AG09319 (cell line): ENCODE measurements around the gene RYR3.

ENCODE experiments used
- DNase-seq: peaks from one replicate; pipeline ENCODE4 v3.0.0-alpha.2; 2010; ENCODE audit warnings: low read depth; ENCODE audit errors: extremely low read depth
- CTCF ChIP-seq: IDR thresholded peaks from 2 replicates; pipeline ENCODE4 v1.5.1; 2011; ENCODE audit warnings: low read depth, mild to moderate bottlenecking, inconsistent platforms, low read length, moderate library complexity

RYR3 gene

DNA sequence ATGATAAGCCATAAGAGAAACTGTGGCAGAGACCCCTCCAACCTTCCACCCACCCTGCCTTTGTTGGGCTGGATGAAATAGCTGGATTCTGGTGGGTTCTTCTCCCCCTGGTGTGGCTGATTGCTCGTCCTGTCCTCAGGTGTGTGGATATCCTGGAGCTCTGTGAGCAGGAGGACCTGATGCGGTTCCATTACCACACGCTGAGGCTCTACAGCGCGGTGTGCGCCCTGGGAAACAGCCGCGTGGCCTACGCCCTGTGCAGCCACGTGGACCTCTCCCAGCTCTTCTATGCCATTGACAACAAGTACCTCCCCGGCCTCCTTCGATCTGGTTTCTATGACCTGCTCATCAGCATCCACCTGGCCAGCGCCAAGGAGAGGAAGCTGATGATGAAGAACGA is 351.2 kb downstream of the RYR3 start:
- no peak for DNase-seq
- no peak for TF ChIP-seq CTCF

DNA sequence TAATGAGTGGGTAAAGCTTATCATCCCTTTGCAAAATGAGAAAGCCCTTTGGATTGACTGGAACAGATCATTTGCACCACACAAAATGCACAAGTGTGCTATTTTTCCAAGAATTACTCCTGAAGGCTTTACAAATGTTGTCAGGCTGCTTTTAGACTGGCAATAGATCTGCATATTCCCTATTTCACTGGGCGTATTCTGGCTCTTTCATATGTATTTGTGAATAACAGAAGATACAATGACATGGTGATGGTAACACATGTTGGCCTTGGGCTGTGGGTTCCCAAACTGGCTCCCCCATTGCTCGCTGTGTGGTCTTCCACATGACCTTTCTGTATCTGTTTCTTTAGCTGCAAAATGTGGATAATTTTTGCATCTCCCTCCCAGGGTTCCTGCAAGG is 354.2 kb downstream of the RYR3 start:
- no peak for DNase-seq
- TF ChIP-seq CTCF, result no peak

DNA sequence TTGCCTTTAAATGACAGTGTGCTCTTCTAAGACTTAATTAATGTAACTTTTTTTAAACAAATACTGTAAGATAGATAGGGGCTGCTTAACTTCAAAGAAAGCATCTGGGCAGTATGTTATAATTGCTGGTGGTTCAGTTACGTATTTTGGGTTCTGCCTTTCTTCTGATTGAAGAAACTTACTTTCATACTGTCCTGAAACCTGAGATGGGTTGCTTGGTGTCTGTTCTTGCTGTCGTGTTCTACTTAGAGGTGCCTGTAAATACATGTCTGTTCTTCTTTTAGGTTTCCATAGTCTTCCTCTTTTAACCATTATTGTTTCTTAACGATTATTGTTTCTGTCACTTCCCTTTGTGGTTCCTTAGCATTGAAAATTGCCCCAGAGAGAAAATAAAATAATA is 359.8 kb downstream of the RYR3 start:
- DNase-seq, result no peak
- no peak for TF ChIP-seq CTCF

DNA sequence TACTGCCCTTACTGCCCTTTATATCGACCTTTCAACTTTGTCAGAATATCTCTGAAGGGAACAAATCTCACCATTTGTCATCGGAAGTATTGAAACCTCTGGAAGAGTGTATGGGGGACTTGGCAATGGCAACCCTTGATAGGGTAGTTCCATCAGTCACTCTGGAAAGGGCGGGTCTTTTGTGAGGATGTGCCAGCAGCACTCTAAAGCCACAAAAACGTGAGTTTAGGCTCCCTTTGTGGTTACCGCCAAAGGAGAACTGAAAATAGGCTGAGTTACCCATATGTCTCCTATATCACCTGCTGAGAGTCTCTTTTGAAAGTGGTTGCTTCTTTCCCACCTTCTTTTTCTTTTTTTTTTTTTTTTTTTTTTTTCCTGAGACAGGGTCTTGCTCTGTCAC is 360.7 kb downstream of the RYR3 start:
- TF ChIP-seq CTCF, result no peak
- no peak for DNase-seq

DNA sequence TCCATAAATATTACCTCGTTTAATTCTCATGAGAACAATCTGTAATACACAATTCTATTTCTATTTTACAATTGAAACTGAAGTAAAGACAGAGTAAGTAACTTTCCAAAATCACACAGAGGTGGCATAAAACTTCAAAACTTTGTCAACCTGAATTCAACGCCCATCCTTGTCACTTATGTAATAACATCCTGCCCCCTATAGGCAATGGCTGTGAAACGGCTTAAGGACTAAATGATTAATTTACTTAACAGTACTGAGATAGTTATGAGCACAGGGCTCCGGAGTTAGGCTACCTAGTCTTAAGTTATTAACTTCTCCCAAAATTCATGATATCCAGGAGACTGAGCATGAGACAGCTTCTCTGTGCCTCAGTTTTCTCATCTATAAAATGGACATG is 364.5 kb downstream of the RYR3 start:
- no peak for DNase-seq

GRCh38 chr15:33677238-33677830 is 366.6 kb downstream of the RYR3 start:
- DNase-seq, result no peak
- TF ChIP-seq CTCF, result no peak

More for the DNA sequence above, 364.5 kb downstream of the RYR3 start:
- peak; percentile 11 for TF ChIP-seq CTCF

- no peak for TF ChIP-seq CTCF
Observed at GRCh38 chr15:33678176-33678575, 367.4 kb downstream of the RYR3 start.

More at GRCh38 chr15:33678176-33678575, 367.4 kb downstream of the RYR3 start:
- no peak for DNase-seq
